Measurements from ENCODE around the gene ZNF462. TPM values are rescaled to one million over a fixed set of nuclear protein-coding genes. Genes with fewer than 3 reads are reported as not detected.

ZNF462 gene
- polyA plus RNA-seq, 2 of the 4 experiments (the other 2 are of a cell fraction): 2.4 to 3.9 TPM

DNA sequence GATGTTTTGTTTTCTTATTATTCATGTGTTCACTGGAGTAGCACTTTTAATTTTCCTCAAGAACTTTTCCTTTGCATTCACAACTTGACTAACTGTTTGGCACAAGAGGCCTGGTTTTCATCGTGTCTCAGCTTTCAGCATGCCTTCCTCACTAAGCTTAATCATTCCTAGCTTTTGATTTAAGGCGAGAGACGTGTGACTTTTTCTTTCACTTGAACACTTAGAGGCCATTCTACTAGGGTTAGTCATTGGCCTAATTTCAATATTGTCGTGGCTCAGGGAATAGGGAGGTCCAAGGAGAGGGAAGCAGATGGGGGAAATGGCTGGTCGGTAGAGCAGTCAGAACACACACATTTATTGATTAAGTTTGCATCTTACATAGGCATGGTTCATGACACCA, 94.0 kb downstream of the ZNF462 start:
- DNase-seq (ENCODE audit: low read depth in 1 of 2, low spot score in 1 of 2): no peak
- no peaks in the 10 kb centered on the region for H3K9me3 ChIP-seq
- no peak overlapping the region for H3K4me3 ChIP-seq
- TF ChIP-seq, protein P1, sequence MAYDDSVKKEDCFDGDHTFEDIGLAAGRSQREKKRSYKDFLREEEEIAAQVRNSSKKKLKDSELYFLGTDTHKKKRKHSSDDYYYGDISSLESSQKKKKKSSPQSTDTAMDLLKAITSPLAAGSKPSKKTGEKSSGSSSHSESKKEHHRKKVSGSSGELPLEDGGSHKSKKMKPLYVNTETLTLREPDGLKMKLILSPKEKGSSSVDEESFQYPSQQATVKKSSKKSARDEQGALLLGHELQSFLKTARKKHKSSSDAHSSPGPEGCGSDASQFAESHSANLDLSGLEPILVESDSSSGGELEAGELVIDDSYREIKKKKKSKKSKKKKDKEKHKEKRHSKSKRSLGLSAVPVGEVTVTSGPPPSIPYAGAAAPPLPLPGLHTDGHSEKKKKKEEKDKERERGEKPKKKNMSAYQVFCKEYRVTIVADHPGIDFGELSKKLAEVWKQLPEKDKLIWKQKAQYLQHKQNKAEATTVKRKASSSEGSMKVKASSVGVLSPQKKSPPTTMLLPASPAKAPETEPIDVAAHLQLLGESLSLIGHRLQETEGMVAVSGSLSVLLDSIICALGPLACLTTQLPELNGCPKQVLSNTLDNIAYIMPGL (CRISPR knock-in tag; IDR thresholded peaks at IDR 0.05; ENCODE audit: borderline replicate concordance): no peak
- TF ChIP-seq HOXA7 (CRISPR knock-in tag; IDR thresholded peaks at IDR 0.05) (no peak), ESRRA (IDR thresholded peaks at IDR 0.05; ENCODE audit: borderline replicate concordance, low read length) (no peak), EHF (CRISPR knock-in tag; IDR thresholded peaks at IDR 0.05) (no peak), JUN (IDR thresholded peaks at IDR 0.05) (no peak)
- TF ChIP-seq, protein P2, sequence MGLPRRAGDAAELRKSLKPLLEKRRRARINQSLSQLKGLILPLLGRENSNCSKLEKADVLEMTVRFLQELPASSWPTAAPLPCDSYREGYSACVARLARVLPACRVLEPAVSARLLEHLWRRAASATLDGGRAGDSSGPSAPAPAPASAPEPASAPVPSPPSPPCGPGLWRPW (IDR thresholded peaks at IDR 0.05): no peak
- TF ChIP-seq, protein P3, sequence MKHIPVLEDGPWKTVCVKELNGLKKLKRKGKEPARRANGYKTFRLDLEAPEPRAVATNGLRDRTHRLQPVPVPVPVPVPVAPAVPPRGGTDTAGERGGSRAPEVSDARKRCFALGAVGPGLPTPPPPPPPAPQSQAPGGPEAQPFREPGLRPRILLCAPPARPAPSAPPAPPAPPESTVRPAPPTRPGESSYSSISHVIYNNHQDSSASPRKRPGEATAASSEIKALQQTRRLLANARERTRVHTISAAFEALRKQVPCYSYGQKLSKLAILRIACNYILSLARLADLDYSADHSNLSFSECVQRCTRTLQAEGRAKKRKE (CRISPR knock-in tag; IDR thresholded peaks at IDR 0.05; ENCODE audit: low read depth): no peak
- TF ChIP-seq, protein P4, sequence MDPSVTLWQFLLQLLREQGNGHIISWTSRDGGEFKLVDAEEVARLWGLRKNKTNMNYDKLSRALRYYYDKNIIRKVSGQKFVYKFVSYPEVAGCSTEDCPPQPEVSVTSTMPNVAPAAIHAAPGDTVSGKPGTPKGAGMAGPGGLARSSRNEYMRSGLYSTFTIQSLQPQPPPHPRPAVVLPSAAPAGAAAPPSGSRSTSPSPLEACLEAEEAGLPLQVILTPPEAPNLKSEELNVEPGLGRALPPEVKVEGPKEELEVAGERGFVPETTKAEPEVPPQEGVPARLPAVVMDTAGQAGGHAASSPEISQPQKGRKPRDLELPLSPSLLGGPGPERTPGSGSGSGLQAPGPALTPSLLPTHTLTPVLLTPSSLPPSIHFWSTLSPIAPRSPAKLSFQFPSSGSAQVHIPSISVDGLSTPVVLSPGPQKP (IDR thresholded peaks at IDR 0.05; ENCODE audit: low read depth, low read length): no peak
- POLR2A ChIA-PET: no interaction called here
- H3K4me1 ChIP-seq: peaks cover 16% of the 10 kb centered on the region
- CTCF ChIA-PET: no interaction called here
- no peak overlapping the region for H3K27ac ChIP-seq
- H3K4me2 ChIP-seq: no peak overlapping the region
- no peak for FAIRE-seq
- ATAC-seq: no peak
- 69% methylated on average over 5 of the region's 5 CpGs for WGBS (ENCODE audit: missing lambda C conversion rate)

DNA sequence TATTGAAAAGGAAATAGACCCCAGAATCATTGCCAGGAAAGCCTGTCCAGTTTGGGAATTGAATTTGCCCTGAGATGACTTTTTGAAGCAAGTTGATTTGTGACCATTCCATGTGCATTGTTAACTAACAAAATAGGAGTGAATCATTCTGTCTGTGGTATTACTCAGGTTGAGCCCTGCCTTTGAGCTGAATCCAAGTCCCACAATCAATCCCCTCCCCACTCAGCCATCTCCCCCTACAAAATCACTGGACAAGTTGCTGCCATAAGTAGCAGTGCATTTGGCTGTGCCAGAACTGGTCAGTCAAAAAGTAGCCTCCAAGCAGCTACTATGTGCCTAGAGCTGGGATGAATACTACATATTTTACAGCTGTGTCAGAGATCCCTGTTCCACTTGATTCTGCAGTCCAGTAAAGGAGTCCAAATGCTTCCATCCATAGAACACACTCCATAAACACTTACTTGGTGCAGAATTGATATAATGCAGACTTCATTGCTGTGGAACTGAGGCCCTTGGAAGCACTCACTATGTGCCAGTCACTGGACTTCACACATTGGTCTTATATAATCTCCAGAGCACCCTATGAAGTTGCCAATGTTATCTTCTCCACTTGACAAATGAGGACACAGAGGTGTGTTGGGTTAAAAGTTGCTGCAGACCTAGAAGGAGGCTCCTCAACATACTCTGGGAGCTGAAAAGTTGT, 96.1 kb downstream of the ZNF462 start:
- Histone ChIP-seq H3K4me1 (0 out of 3 replicates have a peak, but pooled peaks cover 2% of the 10 kb centered on the region), H3K27ac (no peak overlapping the region), H3K4me2 (no peak overlapping the region), H3K9me3 (no peaks in the 10 kb centered on the region), H3K4me3 (no peak overlapping the region)
- ChIA-PET CTCF (interaction anchor here (0.5 to 1.1 kb wide), 4 partner anchors 58 to 1277 kb away, joined by 3 to 4 read pairs (median 3); no protein-coding TSS in a partner anchor), POLR2A (no interaction called here)
- TF ChIP-seq, protein P5, sequence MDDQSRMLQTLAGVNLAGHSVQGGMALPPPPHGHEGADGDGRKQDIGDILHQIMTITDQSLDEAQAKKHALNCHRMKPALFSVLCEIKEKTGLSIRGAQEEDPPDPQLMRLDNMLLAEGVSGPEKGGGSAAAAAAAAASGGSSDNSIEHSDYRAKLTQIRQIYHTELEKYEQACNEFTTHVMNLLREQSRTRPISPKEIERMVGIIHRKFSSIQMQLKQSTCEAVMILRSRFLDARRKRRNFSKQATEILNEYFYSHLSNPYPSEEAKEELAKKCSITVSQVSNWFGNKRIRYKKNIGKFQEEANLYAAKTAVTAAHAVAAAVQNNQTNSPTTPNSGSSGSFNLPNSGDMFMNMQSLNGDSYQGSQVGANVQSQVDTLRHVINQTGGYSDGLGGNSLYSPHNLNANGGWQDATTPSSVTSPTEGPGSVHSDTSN (IDR thresholded peaks at IDR 0.05): no peak
- TF ChIP-seq, protein P3 (CRISPR knock-in tag; IDR thresholded peaks at IDR 0.05; ENCODE audit: low read depth): no peak
- TF ChIP-seq, protein P6, sequence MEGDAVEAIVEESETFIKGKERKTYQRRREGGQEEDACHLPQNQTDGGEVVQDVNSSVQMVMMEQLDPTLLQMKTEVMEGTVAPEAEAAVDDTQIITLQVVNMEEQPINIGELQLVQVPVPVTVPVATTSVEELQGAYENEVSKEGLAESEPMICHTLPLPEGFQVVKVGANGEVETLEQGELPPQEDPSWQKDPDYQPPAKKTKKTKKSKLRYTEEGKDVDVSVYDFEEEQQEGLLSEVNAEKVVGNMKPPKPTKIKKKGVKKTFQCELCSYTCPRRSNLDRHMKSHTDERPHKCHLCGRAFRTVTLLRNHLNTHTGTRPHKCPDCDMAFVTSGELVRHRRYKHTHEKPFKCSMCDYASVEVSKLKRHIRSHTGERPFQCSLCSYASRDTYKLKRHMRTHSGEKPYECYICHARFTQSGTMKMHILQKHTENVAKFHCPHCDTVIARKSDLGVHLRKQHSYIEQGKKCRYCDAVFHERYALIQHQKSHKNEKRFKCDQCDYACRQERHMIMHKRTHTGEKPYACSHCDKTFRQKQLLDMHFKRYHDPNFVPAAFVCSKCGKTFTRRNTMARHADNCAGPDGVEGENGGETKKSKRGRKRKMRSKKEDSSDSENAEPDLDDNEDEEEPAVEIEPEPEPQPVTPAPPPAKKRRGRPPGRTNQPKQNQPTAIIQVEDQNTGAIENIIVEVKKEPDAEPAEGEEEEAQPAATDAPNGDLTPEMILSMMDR (IDR thresholded peaks at IDR 0.05): no peak
- TF ChIP-seq EHMT2 (IDR thresholded peaks at IDR 0.05; ENCODE audit: low read depth) (no peak), ZC3H11A (IDR thresholded peaks at IDR 0.05) (no peak), POLR2A (IDR thresholded peaks at IDR 0.05; ENCODE audit: low read length) (no peak), FOSL2 (IDR thresholded peaks at IDR 0.05) (no peak), FOSL2 (CRISPR knock-in tag; IDR thresholded peaks at IDR 0.05) (no peak), SMC3 (IDR thresholded peaks at IDR 0.05) (no peak), HEYL (CRISPR knock-in tag; IDR thresholded peaks at IDR 0.05) (no peak), NPAS2 (CRISPR knock-in tag; IDR thresholded peaks at IDR 0.05; ENCODE audit: borderline replicate concordance) (no peak), CHD4 (IDR thresholded peaks at IDR 0.05; ENCODE audit: borderline replicate concordance) (no peak), CBX8 (IDR thresholded peaks at IDR 0.05) (no peak), GATA3 (IDR thresholded peaks at IDR 0.05; ENCODE audit: borderline replicate concordance) (no peak), KDM1A (IDR thresholded peaks at IDR 0.05; ENCODE audit: low read depth) (no peak), HOXB5 (CRISPR knock-in tag; IDR thresholded peaks at IDR 0.05) (no peak)
- TF ChIP-seq, protein P2 (IDR thresholded peaks at IDR 0.05): no peak
- no peak for FAIRE-seq
- no peak for ATAC-seq
- DNase-seq (ENCODE audit: low read depth in 1 of 2, low spot score in 1 of 2): no peak
